Large intestine (tissue), 3 donors: ENCODE results near the gene FOXO3. TPM values are rescaled to one million over a fixed set of nuclear protein-coding genes. Genes with fewer than 3 reads are reported as not detected.
"Not testable (repeated sequence)": the region's sequence is repeated elsewhere in the genome, so short reads cannot be mapped to it uniquely, and the experiment has no call there.

Source experiments
- DNase-seq, 2 donors: peaks; one replicate each; pipeline versions ENCODE4 v3.0.0 to v3.0.0-alpha.2; 2013
- H3K27ac ChIP-seq: one replicate; pipeline ENCODE4 v1.5.1; 2013; ENCODE audit warnings: low read length
- H3K27me3 ChIP-seq: 2 replicates; pipeline ENCODE4 v1.6.1; 2013; ENCODE audit warnings: low read length; ENCODE audit not compliant: control insufficient read depth, insufficient read depth
- H3K36me3 ChIP-seq: 2 replicates; pipeline ENCODE4 v1.6.1; 2013; ENCODE audit warnings: low read length; ENCODE audit not compliant: control insufficient read depth, insufficient read depth
- H3K4me1 ChIP-seq: one replicate; pipeline ENCODE4 v1.6.1; 2013; ENCODE audit warnings: low read length; ENCODE audit not compliant: control insufficient read depth, insufficient read depth
- H3K4me3 ChIP-seq: one replicate; pipeline ENCODE4 v1.5.1; 2013; ENCODE audit warnings: low read length
- H3K9me3 ChIP-seq: one replicate; pipeline ENCODE4 v1.6.1; 2013; ENCODE audit warnings: mild to moderate bottlenecking, low read depth, low read length, moderate library complexity; ENCODE audit not compliant: control insufficient read depth
- WGBS: methylation state at CpG from one replicate; pipeline ENCODE4 v1.1.5; 2013; ENCODE audit warnings: low lambda C conversion rate; ENCODE audit not compliant: insufficient coverage; 5-methylcytosine and 5-hydroxymethylcytosine counted together
- polyA plus RNA-seq: library from polyadenylated mRNA; unstranded; fragments of 120-200 nt; gene quantifications from one replicate; pipeline ENCODE4 v1.2.1, GENCODE V29; 2013

The FOXO3 gene
- polyA plus RNA-seq, 1 donor: 39.9 TPM

DNA sequence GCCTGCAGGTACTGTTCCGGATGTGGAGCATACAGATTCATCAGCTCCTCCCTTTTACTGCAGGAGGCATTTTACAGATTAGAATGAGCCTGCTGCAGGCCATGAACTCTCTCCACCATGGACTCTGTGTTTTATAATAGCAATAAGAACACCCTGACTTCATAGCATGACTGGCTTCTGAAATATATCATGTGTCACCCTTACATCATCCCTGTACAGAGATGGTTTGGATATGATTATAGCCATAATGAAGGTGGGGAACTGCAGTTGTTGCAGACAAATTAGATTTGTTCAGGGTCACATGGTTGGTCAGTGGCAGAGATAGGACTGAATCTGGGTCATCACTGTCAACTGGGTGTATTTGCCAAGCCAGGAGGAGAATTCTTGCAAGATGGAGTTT, 100.7 kb downstream of the FOXO3 start:
- peaks cover 13% of the 10 kb centered on the region for H3K36me3 ChIP-seq
- peak overlapping the region; percentile 51 for H3K27ac ChIP-seq
- H3K4me3 ChIP-seq: no peak overlapping the region
- DNase-seq: peak; percentile 78 to 86
- WGBS: no CpG with 5 or more reads among the region's 1 CpG
- no peaks in the 10 kb centered on the region for H3K27me3 ChIP-seq
- no peaks in the 10 kb centered on the region for H3K9me3 ChIP-seq
- peaks cover 9% of the 10 kb centered on the region for H3K4me1 ChIP-seq

DNA sequence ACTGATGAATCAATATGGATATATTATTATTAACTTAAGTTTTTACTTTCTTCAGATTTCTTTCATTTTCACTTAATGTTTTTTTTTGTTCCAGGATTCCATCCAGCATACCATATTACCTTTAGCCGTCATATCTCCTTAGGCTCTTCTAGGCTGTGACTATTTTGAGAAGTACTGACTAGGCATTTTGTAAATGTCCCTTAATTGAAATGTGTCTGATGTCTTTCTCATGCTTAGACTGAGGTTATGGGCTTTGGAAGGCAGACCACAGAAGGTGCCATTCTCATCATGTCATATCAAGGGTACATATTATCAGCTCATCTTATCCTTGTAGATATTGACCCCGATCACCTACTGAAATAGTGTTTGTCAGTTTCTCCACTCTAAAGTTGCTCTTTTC, 101.3 kb downstream of the FOXO3 start:
- WGBS: 90% methylated on average over 2 of the region's 2 CpGs

DNA sequence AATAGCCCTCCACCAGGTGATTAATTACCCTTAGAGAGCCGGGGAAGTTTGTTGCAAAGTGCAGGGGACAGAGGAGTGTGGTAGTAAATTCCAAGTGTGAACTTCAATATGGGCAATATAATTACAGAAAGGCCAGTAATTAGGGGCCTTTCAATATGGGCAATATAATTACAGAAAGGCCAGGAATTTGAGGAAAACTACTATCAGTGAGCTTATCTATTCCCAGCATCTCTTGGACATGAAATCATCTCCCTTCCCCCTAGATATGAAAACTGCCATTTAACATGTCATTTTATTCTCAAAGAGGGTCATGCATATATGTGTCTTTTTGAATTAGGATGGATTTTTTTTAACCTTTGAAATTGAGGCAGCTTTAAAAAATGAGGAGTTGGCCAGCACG, 102.0 kb downstream of the FOXO3 start:
- 60% methylated on average over 2 of the region's 2 CpGs for WGBS
- H3K27ac ChIP-seq: no peak overlapping the region
- H3K4me3 ChIP-seq: no peak overlapping the region
- peaks cover 4% of the 10 kb centered on the region for H3K4me1 ChIP-seq
- DNase-seq: no peak
- no peaks in the 10 kb centered on the region for H3K27me3 ChIP-seq
- no peaks in the 10 kb centered on the region for H3K9me3 ChIP-seq
- peaks cover 16% of the 10 kb centered on the region for H3K36me3 ChIP-seq

More for the DNA sequence above, 101.3 kb downstream of the FOXO3 start:
- H3K9me3 ChIP-seq: no peaks in the 10 kb centered on the region
- H3K4me1 ChIP-seq: peaks cover 4% of the 10 kb centered on the region
- peak overlapping the region; percentile 51 for H3K27ac ChIP-seq
- peaks cover 15% of the 10 kb centered on the region for H3K36me3 ChIP-seq
- DNase-seq: no peak
- no peak overlapping the region for H3K4me3 ChIP-seq
- no peaks in the 10 kb centered on the region for H3K27me3 ChIP-seq

DNA sequence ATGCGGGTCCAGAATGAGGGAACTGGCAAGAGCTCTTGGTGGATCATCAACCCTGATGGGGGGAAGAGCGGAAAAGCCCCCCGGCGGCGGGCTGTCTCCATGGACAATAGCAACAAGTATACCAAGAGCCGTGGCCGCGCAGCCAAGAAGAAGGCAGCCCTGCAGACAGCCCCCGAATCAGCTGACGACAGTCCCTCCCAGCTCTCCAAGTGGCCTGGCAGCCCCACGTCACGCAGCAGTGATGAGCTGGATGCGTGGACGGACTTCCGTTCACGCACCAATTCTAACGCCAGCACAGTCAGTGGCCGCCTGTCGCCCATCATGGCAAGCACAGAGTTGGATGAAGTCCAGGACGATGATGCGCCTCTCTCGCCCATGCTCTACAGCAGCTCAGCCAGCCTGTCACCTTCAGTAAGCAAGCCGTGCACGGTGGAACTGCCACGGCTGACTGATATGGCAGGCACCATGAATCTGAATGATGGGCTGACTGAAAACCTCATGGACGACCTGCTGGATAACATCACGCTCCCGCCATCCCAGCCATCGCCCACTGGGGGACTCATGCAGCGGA, 102.9 kb downstream of the FOXO3 start:
- WGBS: no CpG with 5 or more reads among the region's 30 CpGs
- DNase-seq, H3K9me3 ChIP-seq, H3K4me1 ChIP-seq, H3K4me3 ChIP-seq, H3K27ac ChIP-seq, H3K27me3 ChIP-seq: not testable (repeated sequence)
- H3K36me3 ChIP-seq: peaks cover 23% of the 10 kb centered on the region

DNA sequence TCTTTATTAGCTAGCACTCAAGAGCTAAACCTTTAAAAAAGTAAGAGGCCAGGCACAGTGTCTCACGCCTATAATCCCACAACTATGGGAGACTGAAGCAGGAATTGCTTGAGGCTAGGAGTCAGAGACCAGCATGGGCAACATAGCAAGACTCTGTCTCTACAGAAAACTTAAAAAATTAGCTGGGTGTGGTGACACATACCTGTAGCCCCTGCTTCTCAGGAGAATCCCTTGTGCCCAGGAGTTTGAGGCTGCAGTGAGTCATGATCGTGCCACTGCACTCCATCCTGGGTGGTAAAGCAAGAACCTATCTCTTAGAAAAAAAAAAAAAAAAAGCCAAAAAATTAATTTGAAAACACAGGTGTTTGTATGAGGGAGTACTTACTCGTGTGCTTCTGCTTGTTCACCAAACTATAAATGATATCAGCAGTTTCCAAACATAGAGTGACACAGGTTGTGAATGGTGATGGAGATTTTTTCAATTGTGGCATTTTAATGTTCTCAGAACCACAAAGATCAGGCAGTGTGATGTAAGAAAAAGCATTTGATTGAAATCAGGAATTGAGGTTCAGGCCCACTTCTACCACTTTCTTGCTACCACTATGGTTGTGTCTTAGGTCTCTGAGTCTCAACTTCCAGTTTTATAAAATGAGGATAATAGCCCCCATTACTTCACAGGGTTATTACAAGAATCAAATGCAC, 104.9 kb downstream of the FOXO3 start:
- Histone ChIP-seq H3K27me3 (no peaks in the 10 kb centered on the region), H3K36me3 (peaks cover 23% of the 10 kb centered on the region), H3K4me1 (peaks cover 4% of the 10 kb centered on the region), H3K9me3 (no peaks in the 10 kb centered on the region), H3K27ac (no peak overlapping the region), H3K4me3 (no peak overlapping the region)
- no peak for DNase-seq
- 100% methylated on average over 1 of the region's 3 CpGs for WGBS

DNA sequence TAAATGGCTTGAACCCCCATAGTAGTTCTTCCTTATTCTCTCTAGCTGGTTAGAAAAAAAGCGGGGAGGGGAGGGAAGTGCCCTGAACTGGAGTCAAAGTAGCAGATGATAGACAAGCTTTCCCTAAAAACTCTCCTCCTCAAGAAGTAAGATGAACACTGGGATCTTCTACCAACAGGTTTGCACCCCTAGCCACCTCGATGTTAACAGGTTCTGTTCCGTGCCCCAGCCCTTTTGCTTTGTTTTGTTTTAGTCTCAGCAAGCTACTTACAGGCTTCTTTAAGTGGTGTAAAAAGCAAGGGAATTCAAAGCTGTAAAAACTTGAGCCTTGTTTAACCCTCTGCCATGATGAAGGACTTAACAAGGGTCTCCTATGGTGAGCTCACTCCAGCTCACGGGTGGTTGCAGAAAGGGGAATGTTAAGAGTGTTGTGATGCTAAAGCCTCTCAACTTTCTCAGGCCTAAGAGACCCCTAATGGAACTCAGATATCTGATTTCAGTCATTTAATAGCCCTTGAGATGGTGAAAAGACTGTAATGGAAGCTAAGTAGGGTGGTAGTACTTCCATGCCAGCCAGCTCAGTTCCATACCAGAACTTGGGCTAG, 106.0 kb downstream of the FOXO3 start:
- H3K9me3 ChIP-seq: no peaks in the 10 kb centered on the region
- H3K36me3 ChIP-seq: peaks cover 23% of the 10 kb centered on the region
- peaks cover under 1% of the 10 kb centered on the region for H3K4me1 ChIP-seq
- no CpG with 5 or more reads among the region's 4 CpGs for WGBS
- DNase-seq: no peak
- no peaks in the 10 kb centered on the region for H3K27me3 ChIP-seq
- no peak overlapping the region for H3K27ac ChIP-seq
- H3K4me3 ChIP-seq: no peak overlapping the region

DNA sequence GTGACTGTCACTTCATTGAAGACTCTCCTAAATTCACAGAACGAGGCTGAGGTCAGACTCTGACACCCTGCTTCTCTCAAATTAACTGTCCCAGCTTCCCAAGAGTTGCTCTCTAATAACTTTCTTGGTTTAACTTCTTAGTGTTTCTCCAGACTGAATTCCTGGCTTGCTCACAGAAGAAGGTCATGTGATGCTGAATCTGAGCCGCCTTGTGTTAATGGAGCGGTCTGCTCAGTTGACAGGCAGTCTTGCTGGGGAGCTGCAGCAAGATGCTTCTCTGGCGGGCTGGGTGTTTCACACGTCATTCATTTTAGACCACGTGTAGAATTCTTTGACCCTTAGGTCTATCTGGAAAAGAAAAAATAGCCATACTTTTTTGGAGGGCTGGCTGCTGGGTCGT, 107.3 kb downstream of the FOXO3 start:
- H3K4me3 ChIP-seq: no peak overlapping the region
- no peak overlapping the region for H3K27ac ChIP-seq
- WGBS: no CpG with 5 or more reads among the region's 7 CpGs
- no peaks in the 10 kb centered on the region for H3K4me1 ChIP-seq
- peaks cover 23% of the 10 kb centered on the region for H3K36me3 ChIP-seq
- H3K27me3 ChIP-seq: no peaks in the 10 kb centered on the region
- no peaks in the 10 kb centered on the region for H3K9me3 ChIP-seq
- DNase-seq: no peak

DNA sequence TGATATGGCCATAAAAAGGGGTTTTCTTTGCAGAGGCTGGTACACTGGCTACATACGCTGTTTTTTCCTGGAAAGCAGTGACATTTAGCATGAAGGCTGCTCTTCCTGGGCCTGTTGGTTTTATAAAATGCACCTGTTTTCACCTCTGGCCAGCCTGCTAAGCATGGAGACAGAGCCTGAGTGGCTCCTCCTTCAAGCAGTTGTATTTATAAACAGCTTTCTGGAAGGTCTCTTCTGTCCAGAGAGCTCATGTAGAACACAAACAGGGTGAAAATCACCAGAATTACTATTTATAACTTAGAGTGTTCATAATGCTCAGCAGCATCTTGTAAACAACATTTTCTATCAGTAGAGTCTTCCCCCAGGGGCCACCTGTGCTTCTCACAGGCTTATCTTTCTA, 109.0 kb downstream of the FOXO3 start:
- Histone ChIP-seq H3K4me1 (peaks cover 6% of the 10 kb centered on the region), H3K36me3 (peaks cover 19% of the 10 kb centered on the region), H3K27ac (no peak overlapping the region), H3K27me3 (no peaks in the 10 kb centered on the region), H3K4me3 (no peak overlapping the region), H3K9me3 (no peaks in the 10 kb centered on the region)
- no peak for DNase-seq
- no CpG with 5 or more reads among the region's 1 CpG for WGBS

DNA sequence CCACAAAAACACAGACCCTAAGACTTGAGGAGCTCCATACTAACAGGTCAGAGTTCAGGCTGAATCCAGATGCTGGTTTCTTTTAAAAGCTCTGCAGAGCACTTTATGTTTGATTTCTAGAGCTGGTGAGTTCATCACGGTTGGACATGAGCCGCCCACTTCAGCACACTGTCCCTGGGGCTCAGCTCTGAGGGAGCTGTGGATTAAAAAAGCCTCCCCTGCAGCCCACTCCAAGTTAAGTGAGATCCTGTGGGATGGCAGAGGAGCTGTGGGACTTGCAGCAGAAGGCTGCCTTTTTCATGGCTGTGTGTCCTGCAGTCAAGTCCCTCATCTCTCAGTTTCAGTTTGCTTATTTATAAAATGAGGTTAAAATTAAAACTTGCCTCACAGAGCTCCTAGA, 110.5 kb downstream of the FOXO3 start:
- H3K4me3 ChIP-seq: no peak overlapping the region
- H3K27ac ChIP-seq: no peak overlapping the region
- no peaks in the 10 kb centered on the region for H3K27me3 ChIP-seq
- H3K9me3 ChIP-seq: no peaks in the 10 kb centered on the region
- WGBS: no CpG with 5 or more reads among the region's 2 CpGs
- peaks cover 10% of the 10 kb centered on the region for H3K36me3 ChIP-seq
- peaks cover 19% of the 10 kb centered on the region for H3K4me1 ChIP-seq
- DNase-seq: no peak

DNA sequence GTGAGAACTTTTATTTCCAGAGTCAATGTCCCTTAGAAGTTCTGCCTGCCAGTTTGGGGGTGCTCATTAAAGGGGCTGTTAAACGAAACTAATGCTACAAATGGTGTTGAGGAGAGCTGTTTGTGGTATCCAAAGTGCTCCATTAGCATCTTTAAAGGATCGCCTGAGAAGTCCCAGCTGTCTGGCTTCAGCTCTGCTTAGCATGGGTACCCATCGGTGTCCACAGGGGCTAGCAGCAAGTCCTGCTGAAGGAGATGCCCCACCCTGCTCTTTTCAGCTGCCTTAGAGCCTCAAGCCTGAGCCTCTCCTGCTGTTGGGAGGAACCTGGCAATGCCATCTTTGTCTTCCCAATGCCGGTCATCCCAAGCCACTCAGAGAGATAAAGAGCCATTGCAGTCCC, 111.1 kb downstream of the FOXO3 start:
- peaks cover 19% of the 10 kb centered on the region for H3K4me1 ChIP-seq
- no peak overlapping the region for H3K4me3 ChIP-seq
- H3K36me3 ChIP-seq: peaks cover 8% of the 10 kb centered on the region
- no peak for DNase-seq
- no peaks in the 10 kb centered on the region for H3K9me3 ChIP-seq
- no peaks in the 10 kb centered on the region for H3K27me3 ChIP-seq
- WGBS: no CpG with 5 or more reads among the region's 4 CpGs
- H3K27ac ChIP-seq: no peak overlapping the region
